Neuronal stem cell (in vitro differentiated cells): Measurements from ENCODE around the gene ALDH1A3.
A peak's percentile ranks its signal among the peaks of the same experiment; 100 is the strongest.

Source experiments
- DNase-seq: peaks from one replicate; pipeline ENCODE4 v3.0.0-alpha.2; 2013; ENCODE audit warnings: low spot score
- H2AFZ ChIP-seq: one replicate; pipeline ENCODE4 v1.6.1; 2013; ENCODE audit warnings: mild to moderate bottlenecking, low read length, inconsistent platforms
- H2AK5ac ChIP-seq: 2 replicates; pipeline ENCODE4 v1.6.1; 2013; ENCODE audit warnings: low read depth, mild to moderate bottlenecking, inconsistent platforms, low read length, moderate library complexity, mixed read lengths
- H2BK120ac ChIP-seq: 2 replicates; pipeline ENCODE4 v1.6.1; 2013; ENCODE audit warnings: low read depth, mild to moderate bottlenecking, inconsistent platforms, low read length, moderate library complexity, mixed read lengths
- H2BK12ac ChIP-seq: one replicate; pipeline ENCODE4 v1.6.1; 2013; ENCODE audit warnings: low read length, inconsistent platforms
- H2BK15ac ChIP-seq: 2 replicates; pipeline ENCODE4 v1.6.1; 2013; ENCODE audit warnings: mild to moderate bottlenecking, low read length, inconsistent platforms, mixed read lengths
- H2BK5ac ChIP-seq: one replicate; pipeline ENCODE4 v1.6.1; 2013; ENCODE audit warnings: inconsistent platforms, mild to moderate bottlenecking, low read length, moderate library complexity
- H3K14ac ChIP-seq: one replicate; pipeline ENCODE4 v1.6.1; 2013; ENCODE audit warnings: low read length, inconsistent platforms
- H3K18ac ChIP-seq: 2 replicates; pipeline ENCODE4 v1.6.1; 2013; ENCODE audit warnings: low read length, inconsistent platforms
- H3K23ac ChIP-seq: 2 replicates; pipeline ENCODE4 v1.6.1; 2013; ENCODE audit warnings: low read depth, mild to moderate bottlenecking, mixed read lengths, low read length, inconsistent platforms; ENCODE audit not compliant: poor library complexity
- H3K27ac ChIP-seq: replicated peaks from 3 replicates; pipeline ENCODE4 v1.5.1; 2013; ENCODE audit warnings: low read length, inconsistent platforms
- H3K27me3 ChIP-seq, 3 experiments: 2 replicates each; pipeline ENCODE4 v1.6.1; 2013; ENCODE audit warnings: low read length in 3 of 3, mild to moderate bottlenecking in 2 of 3, inconsistent platforms in 1 of 3, low read depth in 1 of 3, mixed read lengths in 1 of 3, moderate library complexity in 1 of 3; ENCODE audit not compliant: control insufficient read depth in 3 of 3, insufficient read depth in 3 of 3
- H3K36me3 ChIP-seq, 2 donors: replicated peaks in 1 of 2; 2 replicates each; pipeline ENCODE4 v1.6.1; 2013; ENCODE audit warnings: low read length in 2 of 2; ENCODE audit not compliant: control insufficient read depth in 2 of 2, insufficient read depth in 2 of 2
- H3K4ac ChIP-seq: 2 replicates; pipeline ENCODE4 v1.6.1; 2013; ENCODE audit warnings: inconsistent platforms, mild to moderate bottlenecking, low read length, moderate library complexity
- H3K4me1 ChIP-seq, 2 donors: 1 replicate in 1 of 2; 2 replicates in 1 of 2; pipeline ENCODE4 v1.6.1; 2013; ENCODE audit warnings: low read length in 2 of 2, low read depth in 1 of 2; ENCODE audit not compliant: control insufficient read depth in 2 of 2, insufficient read depth in 1 of 2
- H3K4me2 ChIP-seq: one replicate; pipeline ENCODE4 v1.6.1; 2013; ENCODE audit warnings: mild to moderate bottlenecking, low read length, inconsistent platforms; ENCODE audit not compliant: insufficient read depth, poor library complexity, severe bottlenecking
- H3K4me3 ChIP-seq, 2 donors: 2 replicates each; pipeline ENCODE4 v1.5.1; 2013; ENCODE audit warnings: low read length in 2 of 2, mild to moderate bottlenecking in 2 of 2, inconsistent platforms in 1 of 2, moderate library complexity in 1 of 2
- H3K79me1 ChIP-seq: one replicate; pipeline ENCODE4 v1.6.1; 2013; ENCODE audit warnings: low read depth, mild to moderate bottlenecking, inconsistent platforms, low read length, moderate library complexity
- H3K9ac ChIP-seq: one replicate; pipeline ENCODE4 v1.6.1; 2013; ENCODE audit warnings: mild to moderate bottlenecking, low read depth, low read length, inconsistent platforms; ENCODE audit not compliant: poor library complexity
- H3K9me3 ChIP-seq, 2 donors: replicated peaks in 1 of 2; 2 replicates each; pipeline versions ENCODE3 to v1.6.1; 2013; ENCODE audit warnings: low read length in 2 of 2, mild to moderate bottlenecking in 2 of 2, inconsistent platforms in 1 of 2, low read depth in 1 of 2, mixed read lengths in 1 of 2, moderate library complexity in 1 of 2; ENCODE audit not compliant: control insufficient read depth in 2 of 2, insufficient read depth in 1 of 2
- H4K8ac ChIP-seq: one replicate; pipeline ENCODE4 v1.6.1; 2013; ENCODE audit warnings: low read depth, mild to moderate bottlenecking, inconsistent platforms, low read length, moderate library complexity
- H4K91ac ChIP-seq: one replicate; pipeline ENCODE4 v1.6.1; 2013; ENCODE audit warnings: low read length, low read depth, mild to moderate bottlenecking, inconsistent platforms; ENCODE audit not compliant: poor library complexity
- WGBS, 2 donors: extraction: QIAGEN DNeasy Blood & Tissue Kit; methylation state at CpG; one replicate each; pipeline ENCODE4 v1.1.7; 2013; ENCODE audit warnings: missing lambda C conversion rate in 2 of 2, mixed read lengths in 1 of 2; ENCODE audit not compliant: insufficient read length in 2 of 2, insufficient replicate concordance in 1 of 2; ENCODE audit errors: extremely low coverage in 2 of 2; 5-methylcytosine and 5-hydroxymethylcytosine counted together

The ALDH1A3 gene

DNA sequence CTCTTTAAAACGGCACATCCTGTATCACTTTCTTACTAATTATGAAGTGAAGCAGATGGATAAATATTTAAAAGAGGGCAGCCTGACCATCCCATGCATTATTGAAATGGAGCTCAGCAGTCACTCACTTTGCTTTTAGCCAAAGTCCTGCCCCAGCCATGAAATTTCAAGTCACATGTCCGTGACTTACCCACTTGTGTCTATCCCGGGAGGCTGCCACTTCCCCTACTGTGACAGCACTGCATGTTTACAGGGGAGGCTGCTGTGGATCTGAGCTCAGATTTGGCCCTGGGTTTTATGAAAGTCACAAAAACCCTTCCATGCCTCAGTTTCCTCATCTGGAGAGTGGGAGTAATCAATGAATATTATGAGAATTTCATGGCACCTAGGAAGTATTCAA lies 21.7 kb downstream of the ALDH1A3 start:
- no peak overlapping the region for H3K18ac ChIP-seq
- no peak overlapping the region for H3K14ac ChIP-seq
- H3K9me3 ChIP-seq: peaks cover 0 to 3% of the 10 kb centered on the region in 2 donors
- no peak overlapping the region for H4K8ac ChIP-seq
- H2AFZ ChIP-seq: no peak overlapping the region
- no peak overlapping the region for H2BK15ac ChIP-seq
- no peaks in the 10 kb centered on the region for H3K79me1 ChIP-seq
- no peak overlapping the region for H3K27ac ChIP-seq
- no peaks in the 10 kb centered on the region for H3K36me3 ChIP-seq
- H2BK12ac ChIP-seq: no peak overlapping the region
- H3K4me1 ChIP-seq: peaks cover 3 to 7% of the 10 kb centered on the region in 2 donors
- H2AK5ac ChIP-seq: no peak overlapping the region
- peaks cover 0 to 15% (median 0%) of the 10 kb centered on the region in 3 experiments for H3K27me3 ChIP-seq
- H4K91ac ChIP-seq: no peak overlapping the region
- no peak overlapping the region for H2BK120ac ChIP-seq
- no peak overlapping the region for H2BK5ac ChIP-seq
- no peak overlapping the region for H3K4ac ChIP-seq
- H3K4me2 ChIP-seq: no peak overlapping the region
- no peak overlapping the region for H3K23ac ChIP-seq
- no peak for DNase-seq
- no CpG with 5 or more reads among the region's 3 CpGs for WGBS, 2 donors
- no peak overlapping the region for H3K4me3 ChIP-seq
- H3K9ac ChIP-seq: no peak overlapping the region

DNA sequence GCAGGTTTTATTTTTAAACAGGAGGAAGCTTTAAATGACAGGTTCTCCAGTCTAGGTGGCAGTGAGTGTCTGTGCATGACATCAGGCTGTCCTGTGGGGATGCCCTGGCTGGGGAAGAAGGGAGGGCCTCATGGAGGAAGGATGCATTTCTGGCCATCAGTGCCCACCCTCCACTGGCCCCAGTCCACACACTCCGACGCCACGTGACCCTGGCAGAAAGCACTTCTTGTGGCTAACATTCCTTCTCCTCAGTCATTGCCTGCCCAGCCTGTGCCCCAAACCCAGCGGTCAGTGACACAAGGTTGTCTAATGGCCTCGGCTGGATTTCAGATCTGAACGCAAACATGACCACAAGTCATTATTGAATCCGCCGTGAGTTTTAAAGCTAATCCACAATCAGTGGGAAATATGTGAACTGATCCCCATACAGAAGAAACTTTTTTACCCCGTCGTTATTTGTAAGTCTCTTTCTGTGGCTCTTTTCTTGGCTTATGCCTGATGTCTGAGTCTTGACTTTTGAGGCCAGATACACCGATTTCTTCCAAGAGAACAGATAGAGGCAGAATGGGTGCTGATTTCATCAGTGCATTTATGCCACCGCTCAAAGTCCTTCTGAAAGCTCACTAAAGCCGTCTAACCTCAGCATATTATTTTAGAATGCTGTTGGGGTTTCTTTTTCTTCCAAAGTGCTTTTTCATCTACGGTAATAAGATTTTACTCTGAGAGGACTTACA lies 22.2 kb downstream of the ALDH1A3 start:
- Histone ChIP-seq H4K91ac (no peak overlapping the region), H2BK12ac (no peak overlapping the region), H2AFZ (no peak overlapping the region), H3K14ac (no peak overlapping the region), H3K27ac (no peak overlapping the region), H3K9ac (no peak overlapping the region), H3K36me3 (no peaks in the 10 kb centered on the region), H3K27me3 (peaks cover 0 to 15% (median 0%) of the 10 kb centered on the region in 3 experiments), H2BK120ac (no peak overlapping the region), H3K79me1 (no peaks in the 10 kb centered on the region), H4K8ac (no peak overlapping the region), H3K4me3 (peak overlapping the region in 1 of 2 donors; percentile 36), H3K4me1 (peaks cover 3 to 7% of the 10 kb centered on the region in 2 donors), H2BK15ac (no peak overlapping the region), H3K9me3 (peaks cover 0 to 3% of the 10 kb centered on the region in 2 donors), H3K18ac (no peak overlapping the region), H2BK5ac (no peak overlapping the region), H2AK5ac (no peak overlapping the region), H3K4ac (no peak overlapping the region), H3K4me2 (no peak overlapping the region), H3K23ac (no peak overlapping the region)
- DNase-seq: no peak
- WGBS, 2 donors: no CpG with 5 or more reads among the region's 14 CpGs

DNA sequence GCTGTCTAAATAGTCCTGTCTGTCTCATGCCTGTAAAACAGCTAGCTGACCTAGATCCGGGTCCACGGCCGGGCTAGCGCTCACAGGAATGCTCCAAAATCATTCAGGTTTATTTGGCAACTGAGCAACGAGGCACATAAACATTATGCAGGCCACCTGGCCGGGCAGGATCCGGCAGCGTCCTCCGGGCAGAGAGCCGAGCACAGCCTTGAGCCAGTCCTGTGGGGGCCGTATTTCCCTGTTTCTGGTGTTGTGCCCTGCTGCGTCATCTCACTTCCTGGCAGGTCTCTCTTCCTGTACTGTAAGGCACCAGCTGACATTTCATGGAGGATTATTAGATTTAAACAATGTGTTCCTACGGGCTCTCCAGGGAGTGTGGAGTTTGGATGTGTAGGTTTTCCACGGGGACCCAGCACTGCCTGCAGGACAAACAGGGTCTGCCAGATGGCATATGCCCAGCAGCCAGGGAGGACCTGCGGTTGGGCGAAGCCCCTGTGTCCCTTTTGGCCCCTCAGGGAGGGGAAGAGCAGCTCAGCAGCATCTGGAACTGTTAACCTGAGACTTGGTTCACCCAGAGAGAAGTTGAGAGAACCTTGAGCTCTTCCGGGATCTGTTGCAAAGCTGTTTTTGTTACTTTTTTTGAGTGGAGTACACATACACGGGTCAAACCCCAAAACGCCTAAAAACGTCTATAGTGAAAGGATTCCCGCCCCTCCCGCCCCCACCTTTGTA lies 23.0 kb downstream of the ALDH1A3 start:
- Histone ChIP-seq H2BK12ac (no peak overlapping the region), H4K8ac (no peak overlapping the region), H3K4me2 (no peak overlapping the region), H2BK15ac (no peak overlapping the region), H2BK5ac (no peak overlapping the region), H3K9ac (no peak overlapping the region), H3K79me1 (no peaks in the 10 kb centered on the region), H3K18ac (peak overlapping the region; percentile 69), H3K36me3 (no peaks in the 10 kb centered on the region), H3K14ac (no peak overlapping the region), H2AFZ (no peak overlapping the region), H3K4me1 (peaks cover 3 to 7% of the 10 kb centered on the region in 2 donors), H2AK5ac (no peak overlapping the region), H3K4ac (no peak overlapping the region), H3K4me3 (no peak overlapping the region), H3K23ac (no peak overlapping the region), H4K91ac (no peak overlapping the region), H2BK120ac (no peak overlapping the region), H3K9me3 (peaks cover 0 to 3% of the 10 kb centered on the region in 2 donors), H3K27me3 (peaks cover 0 to 15% (median 0%) of the 10 kb centered on the region in 3 experiments), H3K27ac (no peak overlapping the region)
- no peak for DNase-seq
- WGBS, 2 donors: no CpG with 5 or more reads among the region's 22 CpGs

DNA sequence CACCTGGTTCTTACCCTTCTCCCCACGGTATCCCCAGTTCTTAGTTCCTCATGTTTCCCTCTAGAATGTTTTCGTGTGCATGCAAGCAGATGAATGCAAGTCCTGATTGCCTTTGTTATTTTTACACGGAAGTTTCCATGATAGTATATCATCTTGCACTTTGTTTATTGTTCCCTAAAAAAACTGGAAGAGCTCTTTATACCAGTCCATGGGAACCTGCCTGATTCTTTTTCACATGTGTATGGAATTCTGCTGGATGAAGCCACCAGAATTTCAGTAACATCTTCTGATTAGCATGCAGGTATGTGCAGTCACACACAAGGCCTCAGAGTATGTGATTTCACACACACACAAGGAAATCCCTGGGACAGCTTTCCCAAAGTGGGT lies 23.5 kb downstream of the ALDH1A3 start:
- Histone ChIP-seq H2BK120ac (no peak overlapping the region), H3K4me3 (no peak overlapping the region), H4K8ac (no peak overlapping the region), H2AFZ (no peak overlapping the region), H3K27me3 (peaks cover 0 to 15% (median 0%) of the 10 kb centered on the region in 3 experiments), H4K91ac (no peak overlapping the region), H3K9me3 (peaks cover 0 to 3% of the 10 kb centered on the region in 2 donors), H3K4me2 (no peak overlapping the region), H3K27ac (no peak overlapping the region), H2AK5ac (no peak overlapping the region), H3K9ac (no peak overlapping the region), H3K36me3 (no peaks in the 10 kb centered on the region), H3K4ac (no peak overlapping the region), H3K23ac (no peak overlapping the region), H3K79me1 (no peaks in the 10 kb centered on the region), H3K4me1 (peaks cover 3 to 7% of the 10 kb centered on the region in 2 donors), H2BK5ac (no peak overlapping the region), H2BK15ac (no peak overlapping the region), H3K14ac (no peak overlapping the region), H3K18ac (no peak overlapping the region), H2BK12ac (no peak overlapping the region)
- no CpG with 5 or more reads among the region's 3 CpGs for WGBS, 2 donors
- no peak for DNase-seq
